Measurements from ENCODE around the gene SSC4D. TPM values are rescaled to one million over a fixed set of nuclear protein-coding genes. Genes with fewer than 3 reads are reported as not detected.
"Not testable (repeated sequence)": the region's sequence is repeated elsewhere in the genome, so short reads cannot be mapped to it uniquely, and the experiment has no call there.

The SSC4D gene
- total RNA-seq, 1 donor from 2014 or later = 1.0 TPM

DNA sequence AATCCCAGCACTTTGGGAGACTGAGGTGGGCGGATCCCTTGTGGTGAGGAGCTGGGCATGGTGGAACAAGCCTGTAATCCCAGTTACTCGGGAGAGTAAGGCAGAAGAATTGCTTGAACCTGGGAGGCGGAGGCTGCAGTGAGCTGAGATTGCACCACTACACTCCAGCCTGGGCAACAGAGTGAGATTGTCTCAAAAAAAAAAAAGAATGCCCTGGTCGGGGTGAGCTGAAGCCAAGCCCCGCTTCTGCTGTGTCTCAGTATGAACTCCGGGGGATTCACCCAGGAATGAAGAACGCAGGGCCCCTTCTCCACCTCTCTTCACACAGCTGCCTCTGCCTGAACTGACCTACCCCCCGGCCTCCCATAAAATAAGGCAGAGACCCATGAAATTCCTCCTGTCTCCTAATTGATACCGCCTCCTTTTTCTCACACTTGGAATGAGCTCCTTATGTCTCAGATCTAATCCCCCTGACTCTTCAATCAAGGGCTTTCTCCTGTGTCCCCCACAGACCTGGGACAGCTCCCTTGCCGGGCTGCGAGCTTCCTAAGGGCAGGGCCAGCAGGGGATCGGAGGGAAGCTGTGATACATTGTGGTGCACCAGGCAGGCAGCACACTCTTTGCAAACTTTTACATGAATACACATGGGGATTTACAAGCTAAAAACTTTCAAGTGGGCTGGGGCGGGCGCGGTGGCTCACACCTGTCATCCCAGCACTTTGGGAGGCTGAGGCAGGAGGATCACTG lies 14.3 kb upstream of the SSC4D start:
- Histone ChIP-seq H3K9ac (ENCODE audit: low read depth in 1 of 3, low read length in 3 of 3) (no peak overlapping the region), H3K27ac (ENCODE audit: low read depth, low read length) (no peak overlapping the region), H3K36me3 (ENCODE audit: control insufficient read depth in 3 of 3, insufficient read depth in 3 of 3, low read length in 3 of 3) (no peaks in the 10 kb centered on the region), H3K4me3 (ENCODE audit: low read length in 3 of 3) (no peak overlapping the region), H3K9me3 (ENCODE audit: control insufficient read depth in 3 of 3, low read length in 3 of 3) (no peaks in the 10 kb centered on the region), H3K27me3 (ENCODE audit: control insufficient read depth in 3 of 3, insufficient read depth in 3 of 3, low read length in 3 of 3) (peaks cover 0 to 4% (median 2%) of the 10 kb centered on the region in 3 donors), H3K4me1 (ENCODE audit: control insufficient read depth in 3 of 3, insufficient read depth in 3 of 3, low read length in 3 of 3) (peaks cover 0 to 4% (median 0%) of the 10 kb centered on the region in 3 donors)

- H3K9ac ChIP-seq (ENCODE audit: low read depth in 1 of 3, low read length in 3 of 3); H3K27me3 ChIP-seq (ENCODE audit: control insufficient read depth in 3 of 3, insufficient read depth in 3 of 3, low read length in 3 of 3); H3K27ac ChIP-seq (ENCODE audit: low read depth, low read length): not testable (repeated sequence)
Measured at GRCh38 chr7:76421097-76421496, 11.6 kb upstream of the SSC4D start.

GRCh38 chr7:76417654-76418310 lies 8.3 kb upstream of the SSC4D start:
- H3K27me3 ChIP-seq (ENCODE audit: control insufficient read depth in 3 of 3, insufficient read depth in 3 of 3, low read length in 3 of 3); H3K9ac ChIP-seq (ENCODE audit: low read depth in 1 of 3, low read length in 3 of 3); H3K4me3 ChIP-seq (ENCODE audit: low read length in 3 of 3); H3K27ac ChIP-seq (ENCODE audit: low read depth, low read length); H3K36me3 ChIP-seq (ENCODE audit: control insufficient read depth in 3 of 3, insufficient read depth in 3 of 3, low read length in 3 of 3); H3K4me1 ChIP-seq (ENCODE audit: control insufficient read depth in 3 of 3, insufficient read depth in 3 of 3, low read length in 3 of 3); H3K9me3 ChIP-seq (ENCODE audit: control insufficient read depth in 3 of 3, low read length in 3 of 3): not testable (repeated sequence)

More at GRCh38 chr7:76421097-76421496, 11.6 kb upstream of the SSC4D start:
- not testable (repeated sequence) for H3K36me3 ChIP-seq (ENCODE audit: control insufficient read depth in 3 of 3, insufficient read depth in 3 of 3, low read length in 3 of 3); H3K4me3 ChIP-seq (ENCODE audit: low read length in 3 of 3); H3K9me3 ChIP-seq (ENCODE audit: control insufficient read depth in 3 of 3, low read length in 3 of 3); H3K4me1 ChIP-seq (ENCODE audit: control insufficient read depth in 3 of 3, insufficient read depth in 3 of 3, low read length in 3 of 3)

DNA sequence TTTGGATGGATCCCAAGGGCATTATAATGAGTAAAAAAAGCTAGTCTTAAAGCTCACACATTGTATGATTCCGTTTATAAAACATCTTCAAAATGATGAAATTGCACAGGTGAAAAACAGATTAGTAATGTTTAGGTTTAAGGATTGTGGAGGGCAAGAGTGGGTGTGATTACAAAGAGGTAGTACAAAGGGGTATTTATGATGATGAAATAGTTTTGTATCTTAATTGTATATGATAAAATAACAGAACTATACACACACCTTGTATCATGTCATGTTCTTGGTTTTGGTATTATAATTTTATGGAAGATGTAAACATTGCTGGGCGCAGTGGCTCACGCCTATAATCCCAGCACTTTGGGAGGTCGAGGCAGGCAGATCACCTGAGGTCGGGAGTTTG lies 2.8 kb upstream of the SSC4D start:
- Histone ChIP-seq H3K36me3 (ENCODE audit: control insufficient read depth in 3 of 3, insufficient read depth in 3 of 3, low read length in 3 of 3) (no peaks in the 10 kb centered on the region), H3K9me3 (ENCODE audit: control insufficient read depth in 3 of 3, low read length in 3 of 3) (no peaks in the 10 kb centered on the region), H3K9ac (ENCODE audit: low read depth in 1 of 3, low read length in 3 of 3) (no peak overlapping the region), H3K4me3 (ENCODE audit: low read length in 3 of 3) (no peak overlapping the region), H3K27ac (ENCODE audit: low read depth, low read length) (no peak overlapping the region), H3K4me1 (ENCODE audit: control insufficient read depth in 3 of 3, insufficient read depth in 3 of 3, low read length in 3 of 3) (no peaks in the 10 kb centered on the region), H3K27me3 (ENCODE audit: control insufficient read depth in 3 of 3, insufficient read depth in 3 of 3, low read length in 3 of 3) (no peaks in the 10 kb centered on the region)

DNA sequence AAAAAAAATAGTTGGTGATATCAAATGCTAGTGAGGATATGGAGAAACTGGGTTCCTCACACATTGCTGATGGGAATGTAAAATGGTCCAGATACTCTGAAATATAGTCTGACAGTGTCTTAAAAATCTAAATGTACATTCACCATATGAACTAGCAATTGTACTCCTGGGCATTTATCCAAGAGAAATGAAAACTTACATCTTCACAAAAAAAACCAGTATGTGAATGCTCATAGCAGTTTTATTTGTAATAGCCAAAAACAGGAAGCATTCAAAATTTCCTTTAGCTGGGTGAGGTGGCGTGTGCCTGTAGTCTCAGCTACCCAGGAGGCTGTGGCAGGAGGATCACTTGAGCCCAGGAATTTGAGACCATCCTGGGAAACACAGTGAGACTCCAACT lies 2.1 kb upstream of the SSC4D start:
- Histone ChIP-seq H3K9me3 (ENCODE audit: control insufficient read depth in 3 of 3, low read length in 3 of 3) (no peaks in the 10 kb centered on the region), H3K4me1 (ENCODE audit: control insufficient read depth in 3 of 3, insufficient read depth in 3 of 3, low read length in 3 of 3) (no peaks in the 10 kb centered on the region), H3K9ac (ENCODE audit: low read depth in 1 of 3, low read length in 3 of 3) (no peak overlapping the region), H3K36me3 (ENCODE audit: control insufficient read depth in 3 of 3, insufficient read depth in 3 of 3, low read length in 3 of 3) (no peaks in the 10 kb centered on the region), H3K27me3 (ENCODE audit: control insufficient read depth in 3 of 3, insufficient read depth in 3 of 3, low read length in 3 of 3) (no peaks in the 10 kb centered on the region), H3K27ac (ENCODE audit: low read depth, low read length) (no peak overlapping the region), H3K4me3 (ENCODE audit: low read length in 3 of 3) (no peak overlapping the region)

DNA sequence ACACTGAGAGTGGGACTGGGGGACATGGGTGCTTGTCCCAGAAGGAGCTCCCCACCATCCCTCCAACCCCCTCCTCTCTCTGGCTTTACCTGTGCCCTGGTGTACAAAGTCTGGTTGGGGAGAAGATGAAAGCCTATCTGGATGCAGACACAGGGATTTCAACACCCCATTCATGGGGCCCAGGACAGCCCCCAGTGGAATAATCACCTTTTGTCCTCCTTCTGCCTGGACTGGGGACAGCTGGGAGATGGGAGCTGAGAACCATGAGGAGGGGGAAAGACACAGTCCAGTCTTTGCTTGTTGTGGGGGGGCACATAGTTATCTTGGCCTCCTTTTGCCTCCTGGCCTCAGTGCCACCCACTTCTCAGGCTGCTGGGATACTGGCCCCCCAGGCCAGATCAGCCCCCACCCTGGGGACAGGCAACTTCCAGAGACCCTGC lies 1.4 kb downstream of the SSC4D start:
- no peak overlapping the region for H3K4me3 ChIP-seq (ENCODE audit: low read length in 3 of 3)
- H3K27me3 ChIP-seq (ENCODE audit: control insufficient read depth in 3 of 3, insufficient read depth in 3 of 3, low read length in 3 of 3) = no peaks in the 10 kb centered on the region
- no peak overlapping the region for H3K9ac ChIP-seq (ENCODE audit: low read depth in 1 of 3, low read length in 3 of 3)
- no peaks in the 10 kb centered on the region for H3K9me3 ChIP-seq (ENCODE audit: control insufficient read depth in 3 of 3, low read length in 3 of 3)
- H3K4me1 ChIP-seq (ENCODE audit: control insufficient read depth in 3 of 3, insufficient read depth in 3 of 3, low read length in 3 of 3) = no peaks in the 10 kb centered on the region
- no peak overlapping the region for H3K27ac ChIP-seq (ENCODE audit: low read depth, low read length)
- H3K36me3 ChIP-seq (ENCODE audit: control insufficient read depth in 3 of 3, insufficient read depth in 3 of 3, low read length in 3 of 3) = no peaks in the 10 kb centered on the region

GRCh38 chr7:76407718-76408117 lies 1.8 kb downstream of the SSC4D start:
- Histone ChIP-seq H3K9me3 (ENCODE audit: control insufficient read depth in 3 of 3, low read length in 3 of 3) (no peaks in the 10 kb centered on the region), H3K4me1 (ENCODE audit: control insufficient read depth in 3 of 3, insufficient read depth in 3 of 3, low read length in 3 of 3) (no peaks in the 10 kb centered on the region), H3K36me3 (ENCODE audit: control insufficient read depth in 3 of 3, insufficient read depth in 3 of 3, low read length in 3 of 3) (no peaks in the 10 kb centered on the region), H3K27ac (ENCODE audit: low read depth, low read length) (no peak overlapping the region), H3K9ac (ENCODE audit: low read depth in 1 of 3, low read length in 3 of 3) (no peak overlapping the region), H3K4me3 (ENCODE audit: low read length in 3 of 3) (no peak overlapping the region), H3K27me3 (ENCODE audit: control insufficient read depth in 3 of 3, insufficient read depth in 3 of 3, low read length in 3 of 3) (no peaks in the 10 kb centered on the region)

DNA sequence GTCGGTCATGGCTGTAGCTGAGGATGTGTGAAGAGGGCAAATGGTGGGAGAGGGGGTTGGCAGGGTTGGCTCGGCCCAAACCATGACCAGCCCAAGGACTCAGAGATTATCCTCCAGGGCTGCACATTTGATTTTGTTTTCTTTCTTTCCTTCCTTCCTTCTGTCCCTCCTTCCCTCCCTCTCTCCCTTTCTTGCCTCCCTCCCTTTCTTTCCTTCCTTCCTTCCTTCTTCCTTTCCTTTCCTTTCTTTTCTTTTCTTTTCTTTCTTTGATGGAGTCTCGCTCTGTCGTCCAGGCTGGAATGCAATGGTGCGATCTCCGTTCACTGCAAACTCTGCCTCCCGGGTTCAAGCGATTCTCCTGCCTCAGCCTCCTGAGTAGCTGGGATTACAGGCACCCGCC lies 3.8 kb downstream of the SSC4D start:
- H3K4me3 ChIP-seq (ENCODE audit: low read length in 3 of 3) = no peak overlapping the region
- no peaks in the 10 kb centered on the region for H3K9me3 ChIP-seq (ENCODE audit: control insufficient read depth in 3 of 3, low read length in 3 of 3)
- no peak overlapping the region for H3K9ac ChIP-seq (ENCODE audit: low read depth in 1 of 3, low read length in 3 of 3)
- H3K27me3 ChIP-seq (ENCODE audit: control insufficient read depth in 3 of 3, insufficient read depth in 3 of 3, low read length in 3 of 3) = no peaks in the 10 kb centered on the region
- no peaks in the 10 kb centered on the region for H3K4me1 ChIP-seq (ENCODE audit: control insufficient read depth in 3 of 3, insufficient read depth in 3 of 3, low read length in 3 of 3)
- H3K36me3 ChIP-seq (ENCODE audit: control insufficient read depth in 3 of 3, insufficient read depth in 3 of 3, low read length in 3 of 3) = no peaks in the 10 kb centered on the region
- no peak overlapping the region for H3K27ac ChIP-seq (ENCODE audit: low read depth, low read length)

DNA sequence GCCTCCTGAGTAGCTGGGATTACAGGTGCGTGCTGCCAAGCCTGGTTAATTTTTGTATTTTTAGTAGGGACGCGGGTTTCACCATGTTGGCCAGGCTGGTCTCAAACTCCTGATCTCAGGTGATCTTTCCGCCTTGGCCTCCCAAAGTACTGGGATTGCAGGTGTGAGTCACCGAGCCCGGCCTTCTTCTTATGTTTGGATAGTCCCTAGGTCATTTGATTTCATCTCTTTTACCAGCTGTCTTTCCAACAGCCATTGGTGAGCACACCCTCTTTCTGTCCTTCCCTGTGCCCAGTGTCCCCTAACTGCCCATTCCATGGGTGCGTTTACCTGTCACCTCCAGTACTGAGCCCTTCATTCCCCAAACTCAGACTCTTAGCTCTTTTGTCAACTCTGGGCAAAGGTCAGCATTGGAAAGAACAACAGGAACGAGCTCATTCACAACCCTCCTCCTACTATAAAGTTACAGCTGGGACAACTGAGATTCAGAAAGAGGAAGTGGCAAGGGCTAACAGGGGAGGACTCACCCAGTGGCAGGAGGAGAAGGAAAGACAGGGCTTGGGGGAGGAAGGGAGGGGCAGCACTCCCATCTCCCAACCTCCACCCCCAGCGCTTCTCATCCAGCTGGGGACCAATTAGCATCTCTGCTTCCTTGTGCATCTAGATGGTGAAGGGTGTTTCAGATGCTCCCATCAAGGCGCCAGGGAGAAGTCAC lies 5.6 kb downstream of the SSC4D start:
- H3K4me1 ChIP-seq (ENCODE audit: control insufficient read depth in 3 of 3, insufficient read depth in 3 of 3, low read length in 3 of 3) = no peaks in the 10 kb centered on the region
- H3K27me3 ChIP-seq (ENCODE audit: control insufficient read depth in 3 of 3, insufficient read depth in 3 of 3, low read length in 3 of 3) = no peaks in the 10 kb centered on the region
- H3K36me3 ChIP-seq (ENCODE audit: control insufficient read depth in 3 of 3, insufficient read depth in 3 of 3, low read length in 3 of 3) = no peaks in the 10 kb centered on the region
- no peak overlapping the region for H3K4me3 ChIP-seq (ENCODE audit: low read length in 3 of 3)
- no peaks in the 10 kb centered on the region for H3K9me3 ChIP-seq (ENCODE audit: control insufficient read depth in 3 of 3, low read length in 3 of 3)
- no peak overlapping the region for H3K9ac ChIP-seq (ENCODE audit: low read depth in 1 of 3, low read length in 3 of 3)
- H3K27ac ChIP-seq (ENCODE audit: low read depth, low read length) = no peak overlapping the region

DNA sequence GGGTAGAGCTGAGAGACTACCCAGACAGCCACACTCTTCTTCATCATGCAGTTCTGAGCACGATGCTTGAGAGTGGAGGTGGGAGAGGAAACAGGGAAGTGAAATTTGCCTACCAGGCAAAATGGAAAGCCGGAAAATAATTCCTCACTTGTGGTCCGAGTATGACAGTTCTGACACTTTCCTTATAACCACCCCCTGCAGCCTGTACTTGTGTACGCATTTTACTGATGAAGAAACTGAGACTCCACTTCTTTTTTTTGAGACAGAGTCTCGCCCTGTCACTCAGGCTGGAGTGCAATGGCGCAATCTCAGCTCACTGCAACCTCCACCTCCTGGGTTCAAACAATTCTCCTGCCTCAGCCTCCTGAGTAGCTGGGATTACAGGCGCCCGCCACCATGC lies 6.4 kb downstream of the SSC4D start:
- not testable (repeated sequence) for H3K27ac ChIP-seq (ENCODE audit: low read depth, low read length)

More for the DNA sequence above, 6.4 kb downstream of the SSC4D start:
- H3K36me3 ChIP-seq (ENCODE audit: control insufficient read depth in 3 of 3, insufficient read depth in 3 of 3, low read length in 3 of 3); H3K9me3 ChIP-seq (ENCODE audit: control insufficient read depth in 3 of 3, low read length in 3 of 3); H3K27me3 ChIP-seq (ENCODE audit: control insufficient read depth in 3 of 3, insufficient read depth in 3 of 3, low read length in 3 of 3); H3K4me3 ChIP-seq (ENCODE audit: low read length in 3 of 3); H3K4me1 ChIP-seq (ENCODE audit: control insufficient read depth in 3 of 3, insufficient read depth in 3 of 3, low read length in 3 of 3); H3K9ac ChIP-seq (ENCODE audit: low read depth in 1 of 3, low read length in 3 of 3): not testable (repeated sequence)

Data from skeletal muscle tissue (tissue), 4 donors.